T-helper 9 cell (primary cell): ENCODE results near the gene PTPRD.
"Not testable (repeated sequence)": the region's sequence is repeated elsewhere in the genome, so short reads cannot be mapped to it uniquely, and the experiment has no call there.

Experiments used
- DNase-seq: peaks from one replicate; pipeline ENCODE4 v3.0.0-alpha.2; 2020

PTPRD gene

DNA sequence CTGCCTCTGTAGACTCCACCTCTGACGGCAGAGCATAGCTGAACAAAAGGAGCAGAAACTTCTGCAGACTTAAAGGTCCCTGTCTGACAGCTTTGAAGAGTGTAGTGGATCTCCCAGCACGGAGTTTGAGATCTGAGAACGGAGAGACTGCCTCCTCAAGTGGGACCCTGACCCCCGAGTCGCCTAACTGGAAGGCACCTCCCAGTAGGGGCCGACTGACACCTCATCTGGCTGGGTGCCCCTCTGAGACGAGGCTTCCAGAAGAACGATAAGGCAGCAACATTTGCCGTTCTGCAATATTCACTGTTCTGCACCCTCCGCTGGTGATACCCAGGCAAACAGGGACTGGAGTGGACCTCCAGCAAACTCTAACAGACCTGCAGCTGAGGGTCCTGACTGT lies 1186.3 kb downstream of the PTPRD start:
- DNase-seq: not testable (repeated sequence)

- DNase-seq: no peak
Observed at GRCh38 chr9:9412241-9412640, 1200.6 kb downstream of the PTPRD start.

DNA sequence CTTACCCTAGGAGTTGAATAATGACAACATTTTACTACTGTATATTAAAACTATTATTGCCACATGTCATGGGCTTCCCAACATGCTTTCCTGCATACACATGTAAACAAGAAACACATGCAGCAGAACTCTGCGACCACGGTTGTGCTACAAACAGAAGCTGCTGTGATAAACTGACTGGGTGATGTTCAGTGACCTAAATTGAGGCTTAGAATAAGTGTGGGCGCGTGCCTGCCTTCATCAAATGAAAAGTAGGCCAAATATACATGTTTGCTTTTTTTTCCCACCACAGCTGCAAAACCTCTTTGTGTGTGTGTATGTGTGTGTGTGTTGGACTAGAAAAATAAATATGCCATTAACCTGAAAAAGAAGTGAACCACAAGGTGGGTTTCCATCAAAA lies 1202.1 kb downstream of the PTPRD start:
- no peak for DNase-seq

DNA sequence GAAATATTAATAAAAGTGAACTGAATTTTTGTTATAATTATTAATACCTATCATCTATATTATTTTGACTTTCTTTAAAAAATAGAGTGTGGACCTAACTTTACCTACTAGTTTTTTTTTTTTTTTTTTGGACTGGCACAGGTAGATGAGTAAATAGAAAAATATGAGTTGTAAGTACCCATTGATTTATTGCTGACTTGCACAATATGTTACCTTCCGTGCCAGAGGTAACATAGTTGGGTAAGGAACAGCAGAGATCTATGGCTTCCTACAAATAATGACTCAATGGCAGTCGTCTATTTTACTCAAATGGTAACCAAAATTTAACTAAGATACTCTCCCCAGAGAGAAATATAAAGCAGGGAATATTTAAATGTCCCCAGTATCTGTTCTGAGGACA lies 1212.8 kb downstream of the PTPRD start:
- no peak for DNase-seq

GRCh38 chr9:9396518-9396917 lies 1216.3 kb downstream of the PTPRD start:
- DNase-seq: no peak

- DNase-seq: no peak
Observed at GRCh38 chr9:9395539-9395938, 1217.3 kb downstream of the PTPRD start.

- DNase-seq: no peak
Observed at GRCh38 chr9:9392755-9393154, 1220.0 kb downstream of the PTPRD start.

DNA sequence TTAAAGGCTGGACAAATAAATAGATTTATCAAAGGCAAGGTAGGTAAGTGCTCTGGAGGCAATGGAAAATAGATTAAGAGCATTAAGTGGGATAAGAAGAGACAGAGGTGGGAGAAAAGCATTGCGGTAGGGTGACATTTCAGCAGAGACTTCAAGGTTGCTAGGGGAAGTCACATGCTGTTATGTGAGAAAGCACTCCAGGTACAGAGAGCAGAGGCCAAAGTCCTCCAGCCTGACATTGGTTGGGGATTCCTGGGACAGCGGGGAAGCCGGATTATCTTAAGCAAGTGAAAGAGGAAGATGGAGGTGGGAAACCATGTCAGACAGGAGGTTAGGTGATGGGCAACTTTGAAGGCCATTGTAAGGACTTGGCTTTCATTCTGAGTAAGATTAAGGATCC lies 1222.9 kb downstream of the PTPRD start:
- no peak for DNase-seq

DNA sequence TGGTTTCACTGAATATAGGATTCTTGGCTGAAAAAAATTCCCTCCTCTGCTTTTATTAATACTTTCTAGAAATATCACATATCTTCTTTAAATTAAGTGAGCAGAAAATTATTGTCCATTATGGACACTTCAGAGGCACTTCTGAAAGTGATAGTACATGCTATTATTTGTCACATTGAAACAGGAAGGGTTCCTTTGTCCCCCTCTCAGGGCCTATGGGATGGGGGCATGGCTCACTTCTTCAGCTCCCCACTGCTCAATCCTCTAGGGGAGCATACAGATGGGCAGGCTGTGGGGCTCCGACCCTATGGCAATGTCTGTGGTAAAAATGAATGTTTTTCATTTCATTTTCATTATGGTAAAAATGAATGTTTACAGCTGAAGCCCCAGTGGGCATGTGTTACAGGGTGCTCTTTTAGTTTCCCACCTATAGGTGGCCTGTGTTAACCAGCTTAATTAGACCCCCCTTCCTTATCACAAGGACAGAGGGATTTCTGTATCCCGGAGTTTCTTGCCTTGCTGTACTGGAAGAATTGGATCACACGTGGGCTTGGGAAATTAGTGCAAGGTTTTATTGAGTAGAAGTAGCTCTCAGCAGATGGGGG lies 1225.2 kb downstream of the PTPRD start:
- no peak for DNase-seq

DNA sequence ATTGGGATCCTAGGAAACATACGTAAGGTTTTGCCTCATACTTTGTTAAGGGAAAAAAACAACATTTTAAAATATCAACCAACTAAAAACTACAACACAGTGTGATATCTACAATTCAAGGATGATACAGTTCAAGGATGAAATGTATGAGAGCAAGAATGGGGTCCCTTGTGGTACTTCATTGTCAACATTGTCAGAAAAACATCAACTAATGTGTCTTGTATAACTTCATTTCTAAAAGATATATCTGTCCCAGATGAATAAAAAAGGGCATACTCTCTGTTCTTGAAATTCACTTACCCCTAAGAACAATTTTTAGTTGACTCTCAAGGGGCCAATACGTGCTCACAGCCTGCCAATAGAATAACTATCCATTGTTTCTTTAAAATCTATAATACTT lies 1250.5 kb downstream of the PTPRD start:
- no peak for DNase-seq

DNA sequence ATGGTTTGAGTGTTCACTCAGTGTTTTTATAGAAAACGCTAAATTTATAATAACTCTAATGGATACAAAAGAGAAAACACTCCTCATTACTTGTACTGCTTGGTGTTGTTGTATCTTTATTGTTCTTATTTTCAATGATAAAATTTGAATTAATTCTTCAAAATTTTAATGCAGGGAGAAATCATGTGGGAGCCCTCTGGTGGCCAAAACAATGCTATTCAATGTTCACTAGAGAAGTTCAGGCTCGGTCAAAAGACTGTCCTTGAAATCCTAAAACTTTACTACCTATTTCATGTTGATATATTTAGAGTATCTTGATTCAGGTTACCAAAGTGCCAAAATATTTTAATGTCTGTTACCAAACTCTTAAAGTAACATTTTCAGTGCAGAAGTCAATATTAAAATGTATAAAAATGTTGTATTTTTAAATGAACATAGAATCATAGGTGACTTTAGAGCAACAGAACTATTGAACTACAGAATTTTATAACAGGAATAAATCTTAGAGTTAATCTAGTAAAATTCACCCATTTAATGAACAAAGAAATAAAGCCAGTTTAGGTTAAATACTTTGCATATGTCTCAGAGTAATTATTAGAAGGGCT lies 1259.8 kb downstream of the PTPRD start:
- DNase-seq: no peak

DNA sequence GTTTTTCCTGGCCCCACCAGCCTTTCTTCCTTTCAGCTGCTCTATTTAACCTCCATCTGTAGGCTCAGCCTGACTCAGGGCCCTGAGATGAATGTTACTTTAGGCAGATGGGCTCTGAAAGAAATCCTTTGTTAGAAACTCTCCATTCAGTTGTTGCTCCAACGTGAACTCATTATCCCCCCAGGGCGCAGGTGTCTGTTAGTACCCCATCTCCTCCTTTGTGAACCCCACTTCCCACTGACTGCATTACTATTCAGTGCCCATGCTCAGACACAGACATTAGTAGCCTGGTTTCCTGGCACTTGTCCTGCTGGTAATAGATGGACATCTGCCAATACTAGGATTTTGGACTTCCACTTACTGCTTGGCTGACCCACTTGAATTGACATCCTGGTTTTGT lies 1271.6 kb downstream of the PTPRD start:
- DNase-seq: no peak

DNA sequence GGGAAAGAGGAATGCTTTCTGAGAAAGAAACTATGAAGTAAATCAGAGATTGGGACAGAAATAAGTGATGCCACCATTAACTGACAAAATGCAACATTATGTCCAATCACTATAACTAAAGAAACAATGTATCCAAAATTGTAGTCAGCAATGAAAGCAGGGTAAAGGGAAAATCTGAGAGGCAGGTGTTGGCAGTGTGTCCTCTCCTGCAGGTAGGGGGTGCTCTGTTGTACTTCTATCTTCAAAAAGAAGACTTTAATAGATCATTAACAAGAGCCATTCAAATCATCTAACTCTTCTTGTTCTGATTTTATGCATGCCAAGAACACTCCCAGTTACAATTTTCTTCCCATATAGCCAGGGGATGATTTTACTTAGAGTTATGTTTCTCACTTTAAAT lies 1275.7 kb downstream of the PTPRD start:
- no peak for DNase-seq

DNA sequence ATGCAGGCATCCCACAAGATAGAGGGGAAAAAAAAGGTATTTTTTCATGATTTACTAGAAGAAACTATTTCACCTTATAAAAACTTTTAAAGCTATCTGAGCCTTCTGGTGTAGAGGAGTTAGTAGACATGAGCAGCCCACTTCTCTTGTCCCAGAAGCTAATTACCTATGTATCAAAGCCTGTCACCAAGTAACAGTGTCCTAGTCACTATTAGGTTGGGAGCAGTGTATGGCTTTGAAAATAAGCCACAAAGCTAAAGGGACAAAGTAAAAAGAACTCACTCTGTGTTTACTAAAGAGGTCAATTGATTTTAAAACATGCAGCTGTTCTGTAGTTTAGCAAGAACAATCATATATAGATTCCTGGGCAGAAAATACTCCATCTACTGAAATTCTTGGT lies 1286.1 kb downstream of the PTPRD start:
- no peak for DNase-seq

GRCh38 chr9:9319007-9319406 lies 1293.8 kb downstream of the PTPRD start:
- DNase-seq: no peak

DNA sequence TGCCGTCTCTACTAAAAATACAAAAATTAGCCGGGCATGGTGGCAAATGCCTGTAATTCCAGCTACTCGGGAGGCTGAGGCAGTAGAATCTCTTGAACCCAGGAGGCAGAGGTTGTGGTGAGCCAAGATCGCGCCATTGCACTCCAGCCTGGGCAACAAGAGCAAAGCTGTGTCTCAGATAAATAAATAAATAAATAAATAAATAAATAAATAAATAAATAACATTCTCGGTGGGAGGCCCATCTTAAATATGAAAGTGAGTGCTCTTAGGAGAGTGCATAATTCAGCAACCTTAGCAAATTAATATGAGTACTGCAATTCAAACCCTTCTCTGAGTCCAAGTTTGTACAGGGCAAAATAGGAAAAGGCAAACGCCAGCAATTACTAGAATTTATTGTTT lies 1302.1 kb downstream of the PTPRD start:
- not testable (repeated sequence) for DNase-seq

DNA sequence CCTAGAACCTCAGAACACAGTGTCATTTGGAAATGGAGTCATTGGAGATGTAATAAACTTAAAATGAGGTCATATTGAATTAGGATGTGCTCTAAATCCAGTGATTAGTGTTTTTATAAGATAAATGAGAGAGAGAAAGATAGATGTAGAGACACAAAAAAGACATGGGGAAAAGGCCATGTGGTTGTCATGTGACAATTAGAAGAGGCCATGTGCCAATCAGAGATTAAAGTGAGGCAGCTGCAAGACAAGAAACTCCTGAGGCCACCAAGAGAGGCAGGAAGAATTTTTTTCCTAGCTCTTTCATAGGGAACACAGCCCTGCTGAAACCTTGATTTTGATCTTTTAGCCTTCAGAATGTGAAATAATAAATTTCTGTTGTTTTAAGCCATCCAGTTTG lies 1307.2 kb downstream of the PTPRD start:
- no peak for DNase-seq

DNA sequence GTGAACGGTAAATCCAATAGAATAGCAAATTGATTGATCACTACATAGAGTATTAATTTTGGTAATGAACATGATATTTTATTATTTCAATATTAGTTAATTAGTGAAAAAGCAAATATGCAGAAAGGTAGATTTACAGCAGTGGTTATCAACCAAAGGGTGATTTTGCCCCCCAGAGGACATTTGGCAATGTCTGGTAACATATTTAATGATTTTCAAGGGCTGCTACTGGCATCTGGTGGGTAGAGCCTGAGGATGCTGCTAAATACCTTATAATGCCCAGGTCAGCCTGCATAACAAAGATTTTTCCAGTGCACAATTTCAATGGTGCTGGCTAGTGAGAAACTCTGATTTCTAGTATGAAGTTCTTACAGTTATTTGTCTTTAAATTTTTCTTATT lies 1313.7 kb downstream of the PTPRD start:
- DNase-seq: no peak

- DNase-seq: no peak
Observed at GRCh38 chr9:9286001-9286400, 1326.8 kb downstream of the PTPRD start.

DNA sequence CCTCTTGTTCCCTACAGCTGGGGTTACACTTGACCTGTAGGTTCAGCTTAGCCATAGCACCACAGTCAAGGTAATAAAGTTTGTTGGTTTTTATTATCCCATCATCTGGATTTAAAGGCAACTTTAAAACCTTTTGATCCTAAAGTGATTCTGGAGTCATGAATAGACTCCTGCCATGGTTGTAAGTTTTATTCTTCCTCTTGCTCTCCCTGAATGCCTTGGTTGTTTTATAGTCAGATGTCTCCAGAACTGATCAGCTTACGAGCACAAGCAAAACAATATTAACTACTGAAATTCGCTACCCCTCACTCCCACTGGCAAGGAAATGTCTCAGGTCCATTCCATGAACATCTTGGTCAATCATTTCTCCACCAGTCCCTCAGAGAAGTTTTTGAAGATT lies 1328.6 kb downstream of the PTPRD start:
- no peak for DNase-seq

DNA sequence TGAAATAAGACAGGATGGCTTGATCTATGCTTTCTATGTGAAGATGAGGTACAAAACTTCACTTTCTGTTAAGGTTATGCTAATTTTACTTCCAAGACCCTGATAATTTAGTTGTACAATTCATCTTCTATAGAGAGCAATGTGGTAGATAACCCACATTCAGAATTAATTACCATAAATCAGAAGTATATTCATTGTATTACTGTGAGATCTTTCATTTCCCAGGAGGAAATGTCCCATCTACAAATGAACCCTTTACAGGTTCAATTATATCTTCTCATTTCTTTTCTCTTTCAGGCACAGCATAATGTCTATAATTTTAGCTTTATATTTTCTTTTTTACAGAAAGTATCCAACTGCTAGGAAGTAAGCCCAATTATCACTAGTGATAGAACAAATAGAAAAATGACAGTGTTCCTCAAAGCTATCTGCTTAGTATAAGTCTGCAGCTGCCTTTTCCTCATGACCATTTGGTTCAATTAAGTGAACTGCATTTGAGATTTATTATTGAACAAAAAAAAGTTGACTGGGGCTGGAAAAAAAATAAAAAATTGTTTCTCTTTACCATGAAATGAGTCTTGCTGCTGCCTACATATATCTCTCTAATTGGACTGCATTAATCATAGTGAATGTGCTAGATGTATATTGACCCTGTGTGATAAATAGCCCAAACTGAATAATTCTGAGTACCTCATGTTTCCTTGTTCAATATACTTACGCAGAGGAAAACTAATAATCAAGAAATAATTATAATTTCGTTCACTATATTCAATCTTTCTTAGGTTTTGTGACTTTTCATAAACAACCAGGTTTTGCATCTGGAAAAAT lies 1329.4 kb downstream of the PTPRD start:
- DNase-seq: no peak

DNA sequence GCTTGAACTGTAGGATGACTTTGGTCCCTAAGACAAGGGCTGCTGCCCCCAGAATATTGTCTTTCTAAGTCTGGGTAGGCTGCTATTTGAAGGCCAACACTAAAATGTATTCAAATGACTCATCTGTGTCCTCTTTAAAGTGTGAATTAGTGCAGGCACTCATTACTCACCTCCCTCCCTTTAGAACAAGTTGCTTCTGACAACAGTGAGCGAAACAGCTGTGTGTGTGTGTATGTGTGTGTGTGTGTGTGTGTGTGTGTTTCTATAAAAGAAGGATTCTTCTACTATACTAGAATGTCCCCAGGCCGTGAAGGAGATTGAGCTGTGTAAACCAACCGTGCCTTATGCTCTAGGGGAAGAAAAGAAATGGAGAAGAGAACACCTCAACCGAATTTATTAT lies 1337.2 kb downstream of the PTPRD start:
- no peak for DNase-seq

GRCh38 chr9:9257999-9258498 lies 1354.8 kb downstream of the PTPRD start:
- no peak for DNase-seq

- DNase-seq: no peak
Observed at GRCh38 chr9:9246726-9247125, 1366.1 kb downstream of the PTPRD start.
